K562 (cell line): ENCODE data around the gene TFRC. TPM values are rescaled to one million over a fixed set of nuclear protein-coding genes. Genes with fewer than 3 reads are reported as not detected.
A peak's percentile ranks its signal among the peaks of the same experiment; 100 is the strongest.

Experiments used
- ATAC-seq: fragments of 200-7000 bp; cut with Tn5 transposase; 3 replicates; pipeline ENCODE4 v1.9.1; 2020; ENCODE audit warnings: moderate library complexity
- BruUV-seq: library from RNA; stranded (reverse); fragments of 400-500 nt; replicated peaks from 2 replicates; lab custom pipeline; 2021; lab: Mats Ljungman, UMichigan
- CTCF ChIA-PET: fragments of 300-600 bp; formaldehyde crosslinking; extraction: SDS; loops from one replicate; lab custom pipeline; 2021; ENCODE audit warnings: low intra/inter-chr PET ratio; lab: Yijun Ruan, JAX
- POLR2A ChIA-PET: fragments of 300-600, 350-650 bp; sonication (Branson Sonifier 250); formaldehyde crosslinking; extraction: SDS; loops from one replicate; lab custom pipeline; 2021; ENCODE audit warnings: antibody characterized with exemption, inconsistent platforms; lab: Yijun Ruan, JAX
- DNase-seq, 4 experiments: peaks; one replicate each; pipeline versions ENCODE4 v3.0.0 to v3.0.0-alpha.2; 2011 to 2018; ENCODE audit warnings: low spot score in 3 of 4, mixed read lengths in 3 of 4; ENCODE audit errors: extremely low read depth in 1 of 4
- FAIRE-seq: peaks from 2 replicates; lab custom pipeline; 2011; peaks lifted over from hg19 to GRCh38; lab: Jason Lieb, UNC
- H2AFZ ChIP-seq: 2 replicates; pipeline ENCODE4 v1.6.0; 2011; ENCODE audit warnings: low read depth, low read length, control low read depth, inconsistent platforms
- H3K27ac ChIP-seq: fragments of 200-600 bp; 3 replicates; pipeline ENCODE4 v1.8.0; 2011; ENCODE audit warnings: low read depth, mild to moderate bottlenecking, control low read depth, inconsistent platforms, low read length, moderate library complexity, mixed read lengths; ENCODE audit errors: extremely low read depth
- H3K27me3 ChIP-seq, 2 experiments: fragments of 300-600 bp in 1 of 2; 2 replicates in 1 of 2; 3 replicates in 1 of 2; pipeline versions ENCODE4 v1.6.0 to v1.8.0; 2011; ENCODE audit warnings: inconsistent platforms in 2 of 2, low read length in 2 of 2, mild to moderate bottlenecking in 1 of 2, mixed read lengths in 1 of 2, moderate library complexity in 1 of 2; ENCODE audit not compliant: control insufficient read depth in 2 of 2, insufficient read depth in 2 of 2
- H3K36me3 ChIP-seq: fragments of 300-600 bp; 3 replicates; pipeline ENCODE4 v1.8.0; 2011; ENCODE audit warnings: mild to moderate bottlenecking, low read length, inconsistent platforms; ENCODE audit not compliant: control insufficient read depth, insufficient read depth
- H3K4me1 ChIP-seq, 2 experiments: fragments of 200-600 bp in 1 of 2; replicated peaks in 1 of 2; 2 replicates in 1 of 2; 3 replicates in 1 of 2; pipeline versions ENCODE4 v1.5.1 to v1.8.0; 2011; ENCODE audit warnings: inconsistent platforms in 2 of 2, low read length in 2 of 2, mild to moderate bottlenecking in 1 of 2, mixed read lengths in 1 of 2, moderate library complexity in 1 of 2; ENCODE audit not compliant: control insufficient read depth in 2 of 2, insufficient read depth in 2 of 2
- H3K4me2 ChIP-seq: 2 replicates; pipeline ENCODE4 v1.6.1; 2011; ENCODE audit warnings: low read length, control low read depth, inconsistent platforms, mixed read lengths; ENCODE audit not compliant: insufficient read depth
- H3K4me3 ChIP-seq: fragments of 200-600 bp; sonication (generic), shearing (Covaris generic); 2 replicates; pipeline ENCODE4 v1.5.1; 2016; ENCODE audit warnings: control low read depth, inconsistent platforms
- H3K79me2 ChIP-seq: fragments of 200-600 bp; 3 replicates; pipeline ENCODE4 v1.8.0; 2011; ENCODE audit warnings: low read length, inconsistent platforms; ENCODE audit not compliant: control insufficient read depth, insufficient read depth
- H3K9ac ChIP-seq, 2 experiments: 2 replicates each; pipeline versions ENCODE4 v1.6.0 to v1.6.1; 2011; ENCODE audit warnings: low read depth in 2 of 2, low read length in 2 of 2, control low read depth in 1 of 2, inconsistent platforms in 1 of 2, mild to moderate bottlenecking in 1 of 2, mixed read lengths in 1 of 2; ENCODE audit not compliant: insufficient read depth in 1 of 2
- H3K9me1 ChIP-seq: one replicate; pipeline ENCODE4 v1.6.0; 2011; ENCODE audit warnings: inconsistent platforms, mild to moderate bottlenecking, low read length, moderate library complexity; ENCODE audit not compliant: control insufficient read depth, insufficient read depth
- H3K9me3 ChIP-seq: replicated peaks from 2 replicates; pipeline ENCODE4 v1.5.1; 2011; ENCODE audit warnings: low read depth, low read length, inconsistent platforms; ENCODE audit not compliant: control insufficient read depth, insufficient read depth
- H4K20me1 ChIP-seq: replicated peaks from 2 replicates; pipeline ENCODE4 v1.6.1; 2011; ENCODE audit warnings: low read length, inconsistent platforms, mixed read lengths; ENCODE audit not compliant: control insufficient read depth, insufficient read depth
- ARHGAP35 ChIP-seq: fragments of 450-650 bp; IDR thresholded peaks from 2 replicates; pipeline ENCODE4 v1.6.1; 2018; ENCODE audit not compliant: partially characterized antibody
- BDP1 ChIP-seq: IDR thresholded peaks from 3 replicates; pipeline ENCODE4 v1.6.1; 2011; ENCODE audit not compliant: insufficient read length, insufficient read depth
- CXXC5 ChIP-seq: fragments of 250-450 bp; sonication (Bioruptor Pico); IDR thresholded peaks from 2 replicates; pipeline ENCODE4 v1.8.0; 2022; ENCODE audit warnings: inconsistent platforms, mild to moderate bottlenecking, moderate library complexity
- FOXJ3 ChIP-seq: sonication (generic); formaldehyde crosslinking; IDR thresholded peaks from 2 replicates; pipeline ENCODE4 v1.4.0; 2020; ENCODE audit warnings: mild to moderate bottlenecking, missing genetic modification reagents
- FOXK1 ChIP-seq: sonication (generic); formaldehyde crosslinking; IDR thresholded peaks from 2 replicates; pipeline ENCODE4 v1.8.0; 2022; ENCODE audit warnings: missing genetic modification reagents, mild to moderate bottlenecking, borderline replicate concordance
- MTA1 ChIP-seq: fragments of 450-650 bp; IDR thresholded peaks from 2 replicates; pipeline ENCODE4 v1.6.1; 2017; ENCODE audit warnings: borderline replicate concordance
- NFE2L1 ChIP-seq: fragments of 450-650 bp; IDR thresholded peaks from 2 replicates; pipeline ENCODE4 v1.6.1; 2016; ENCODE audit warnings: missing genetic modification characterization, low read depth, mild to moderate bottlenecking, missing compliant biosample characterization, moderate library complexity, borderline replicate concordance
- POU5F1 ChIP-seq: fragments of 150-350 bp; IDR thresholded peaks from 2 replicates; pipeline ENCODE4 v1.6.1; 2014; ENCODE audit warnings: borderline replicate concordance, low read length, low read depth, mild to moderate bottlenecking; ENCODE audit not compliant: partially characterized antibody
- RAD51 ChIP-seq: fragments of 450-650 bp; IDR thresholded peaks from 2 replicates; pipeline ENCODE4 v1.7.1; 2016; ENCODE audit warnings: low read depth, mild to moderate bottlenecking, borderline replicate concordance
- RBM34 ChIP-seq: fragments of 200-400 bp; formaldehyde crosslinking; IDR thresholded peaks from 2 replicates; pipeline ENCODE4 v1.6.1; 2018; ENCODE audit warnings: low read length, borderline replicate concordance; ENCODE audit not compliant: insufficient read depth
- TSC22D4 ChIP-seq: fragments of 450-650 bp; IDR thresholded peaks from 2 replicates; pipeline ENCODE4 v1.6.1; 2016; ENCODE audit warnings: missing genetic modification characterization, missing biosample characterization, control low read depth
- ZNF3 ChIP-seq: fragments of 250-450 bp; sonication (Bioruptor Pico); IDR thresholded peaks from 2 replicates; pipeline ENCODE4 v1.5.0; 2021; ENCODE audit warnings: mild to moderate bottlenecking, moderate library complexity
- ZNF507 ChIP-seq: conservative IDR thresholded peaks from 2 replicates; pipeline ENCODE4 v1.6.1; 2017; ENCODE audit warnings: missing genetic modification characterization, missing compliant biosample characterization
- ZNF518B ChIP-seq: fragments of 250-450 bp; sonication (Bioruptor Pico); IDR thresholded peaks from 2 replicates; pipeline ENCODE4 v1.5.0; 2021; ENCODE audit warnings: mild to moderate bottlenecking, moderate library complexity
- WGBS: fragments of 100-300 bp; shearing (Covaris generic); methylation state at CpG from one replicate; pipeline ENCODE4 v1.1.6; 2016; ENCODE audit warnings: low coverage, mixed read lengths; ENCODE audit not compliant: insufficient coverage; ENCODE audit errors: missing lambda C conversion rate; 5-methylcytosine and 5-hydroxymethylcytosine counted together
- in situ Hi-C: fragments of 300-500 bp; cut with MboI; formaldehyde crosslinking; loops from 4 replicates; pipeline ENCODE4 v1.15.0; 2018; ENCODE audit warnings: inconsistent platforms, mixed read lengths
- intact Hi-C: fragments of 100-400 bp; cut with micrococcal nuclease; formaldehyde crosslinking; loops from 2 replicates; pipeline ENCODE4 v1.14.2; 2022
- polyA plus RNA-seq, 8 experiments: library from polyadenylated mRNA; depleted of rRNA in 4 of 8; stranded (reverse) in 5 of 8; unstranded in 3 of 8; fragments of >200 nt; fragmentation: Nextera tagmentation in 2 of 8; fragmentation: Illumina TruSeq in 1 of 8; extraction: Ambion mirVana in 2 of 8; extraction: Trizol in 1 of 8; gene quantifications; 2 replicates each; pipeline versions ENCODE4 v1.2.1 to v1.2.3, GENCODE V29; 2011 to 2014; ENCODE audit warnings: inconsistent platforms in 1 of 8, missing spikeins in 1 of 8
- total RNA-seq, 7 experiments: library from RNA; depleted of rRNA in 6 of 7; stranded (reverse); fragments of >200 nt in 6 of 7; fragmentation: Illumina TruSeq in 2 of 7; extraction: Trizol in 2 of 7; gene quantifications; 2 replicates each; pipeline versions ENCODE4 v1.2.1 to v1.2.3, GENCODE V29; 2011 to 2021; ENCODE audit warnings: low replicate concordance in 1 of 7
- TF ChIP-seq, protein P1 (sequence below): fragments of 450-650 bp; IDR thresholded peaks from one replicate; pipeline ENCODE4 v1.6.1; 2018; ENCODE audit warnings: mild to moderate bottlenecking, moderate library complexity; ENCODE audit not compliant: partially characterized antibody

TFRC gene
- total and polyA plus RNA-seq, 9 of the 15 experiments (the other 6 are each of a cell fraction or from before 2014, with no cell fraction given) = 149 to 679 (median 332) TPM

DNA sequence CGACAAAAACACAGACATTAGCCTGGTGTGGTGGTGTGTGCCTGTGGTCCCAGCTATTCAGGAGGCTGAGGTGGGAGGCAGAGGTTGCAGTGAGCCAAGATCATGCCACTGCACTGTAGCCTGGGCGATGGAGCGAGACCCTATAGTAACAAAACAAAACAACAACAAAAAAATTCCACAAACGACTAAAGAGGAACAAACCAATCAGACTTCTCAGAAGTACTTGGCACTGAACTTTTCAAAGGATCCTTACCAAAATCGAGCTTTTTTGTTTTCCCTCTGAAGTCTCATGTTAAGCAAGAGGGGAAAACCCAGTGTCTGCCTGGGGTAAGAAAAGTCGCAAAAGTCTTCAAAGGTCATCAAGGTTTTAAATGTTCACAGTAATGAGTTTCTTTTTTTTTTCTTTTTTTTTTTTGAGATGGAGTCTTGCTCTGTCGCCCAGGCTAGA lies 30.1 kb upstream of the TFRC start (continued):
- TF ChIP-seq, protein P1, sequence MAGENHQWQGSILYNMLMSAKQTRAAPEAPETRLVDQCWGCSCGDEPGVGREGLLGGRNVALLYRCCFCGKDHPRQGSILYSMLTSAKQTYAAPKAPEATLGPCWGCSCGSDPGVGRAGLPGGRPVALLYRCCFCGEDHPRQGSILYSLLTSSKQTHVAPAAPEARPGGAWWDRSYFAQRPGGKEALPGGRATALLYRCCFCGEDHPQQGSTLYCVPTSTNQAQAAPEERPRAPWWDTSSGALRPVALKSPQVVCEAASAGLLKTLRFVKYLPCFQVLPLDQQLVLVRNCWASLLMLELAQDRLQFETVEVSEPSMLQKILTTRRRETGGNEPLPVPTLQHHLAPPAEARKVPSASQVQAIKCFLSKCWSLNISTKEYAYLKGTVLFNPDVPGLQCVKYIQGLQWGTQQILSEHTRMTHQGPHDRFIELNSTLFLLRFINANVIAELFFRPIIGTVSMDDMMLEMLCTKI = no peak
- TF ChIP-seq TSC22D4 (no peak), POU5F1 (no peak), RBM34 (no peak), ZNF3 (CRISPR knock-in tag) (no peak), ARHGAP35 (no peak), RAD51 (no peak), FOXJ3 (no peak)

GRCh38 chr3:196108075-196108743 lies 26.3 kb upstream of the TFRC start:
- 10% methylated on average over 13 of the region's 13 CpGs for WGBS
- H3K36me3 ChIP-seq = no peaks in the 10 kb centered on the region
- FAIRE-seq (peak; percentile 95), DNase-seq (peak; percentile 88 to 95 (median 90)), ATAC-seq (peak; percentile 95)
- no peaks in the 10 kb centered on the region for H4K20me1 ChIP-seq
- peaks cover 22 to 42% of the 10 kb centered on the region in 2 experiments; a peak in 4 of 5 replicates for H3K4me1 ChIP-seq
- H2AFZ ChIP-seq = peak overlapping the region; percentile 74
- no peaks in the 10 kb centered on the region for H3K9me3 ChIP-seq
- POLR2A ChIA-PET = interaction anchor here (0.5 to 1.8 kb wide), 12 partner anchors 9 to 110 kb away, joined by 3 to 14 read pairs (median 4); no protein-coding TSS in a partner anchor
- H3K9ac ChIP-seq = peak overlapping the region; percentile 64 to 86
- H3K27ac ChIP-seq = peak overlapping the region; percentile 72
- in situ Hi-C loops = no loop called here
- H3K4me3 ChIP-seq = no peak overlapping the region
- CTCF ChIA-PET = no interaction called here
- BruUV-seq = no TSS peak
- H3K4me2 ChIP-seq = peak overlapping the region; percentile 80
- H3K27me3 ChIP-seq = no peaks in the 10 kb centered on the region
- intact Hi-C loops = loop anchor here (1.0 kb wide), 2 partner anchors 29 to 35 kb away; no protein-coding TSS in a partner anchor
- peaks cover 5% of the 10 kb centered on the region; the same call in 1 of the 3 replicates for H3K79me2 ChIP-seq
- H3K9me1 ChIP-seq = no peaks in the 10 kb centered on the region
- TF ChIP-seq ZNF518B (CRISPR knock-in tag) = no peak
- peak; percentile 76 for TF ChIP-seq MTA1
- TF ChIP-seq NFE2L1 = no peak
- 0 out of 2 replicates have a peak, but pooled peaks have one; percentile 73 for TF ChIP-seq FOXK1
- TF ChIP-seq BDP1 = no peak
- peak; percentile 88 for TF ChIP-seq CXXC5 (CRISPR knock-in tag)
- no peak for TF ChIP-seq ZNF507 (tag)
